ENCODE measurements around the gene MTERF4. TPM values are rescaled to one million over a fixed set of nuclear protein-coding genes. Genes with fewer than 3 reads are reported as not detected.

MTERF4 gene
- total and polyA plus RNA-seq, 2 of the 13 experiments (the other 11 are each of a cell fraction or from before 2014, with no cell fraction given) = 50.5 to 59.8 TPM

DNA sequence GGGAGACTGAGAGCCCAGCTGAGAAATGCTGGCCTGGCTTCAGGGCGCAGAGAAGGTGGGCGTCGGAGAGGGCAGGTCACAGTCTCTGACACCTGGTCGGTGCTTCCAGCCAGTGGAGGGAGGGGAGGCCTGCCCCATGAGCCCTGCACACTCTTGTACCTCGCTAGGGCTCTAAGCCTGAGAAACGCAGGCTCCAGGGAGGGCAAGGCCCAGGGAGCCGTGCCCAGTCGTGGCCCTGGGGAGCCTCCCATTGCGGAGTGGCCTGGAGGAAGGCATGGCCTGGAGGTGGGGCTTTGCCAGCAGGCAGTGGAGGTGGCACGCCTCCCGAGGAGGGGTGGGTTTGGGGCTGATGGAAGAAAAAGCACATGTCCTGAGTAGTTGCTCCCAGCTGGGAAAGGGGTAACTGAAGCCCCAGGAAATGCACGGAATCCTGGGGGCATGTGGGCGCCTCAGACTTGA is 39.0 kb downstream of the MTERF4 start:
- Histone ChIP-seq H3K4me2 (ENCODE audit: low read depth, low read length) (peak overlapping the region; percentile 68; the same call in 1 of the 2 replicates), H3K9me3 (ENCODE audit: low read length) (no peaks in the 10 kb centered on the region), H3K79me2 (ENCODE audit: insufficient read depth, low read length) (no peaks in the 10 kb centered on the region), H3K4me1 (ENCODE audit: insufficient read depth, low read length) (0 out of 2 replicates have a peak, but pooled peaks cover 8% of the 10 kb centered on the region), H3K9ac (ENCODE audit: insufficient read depth, low read depth, low read length) (no peak overlapping the region), H3K27me3 (ENCODE audit: control insufficient read depth in 1 of 2, insufficient read depth in 2 of 2, low read length in 2 of 2) (peaks cover 8 to 38% of the 10 kb centered on the region in 2 experiments), H3K4me3 (replicated peaks in 1 of 3; ENCODE audit: insufficient read depth in 1 of 3, low read depth in 2 of 3, low read length in 3 of 3) (no peak overlapping the region; a peak in 1 of 6 replicates), H3K36me3 (replicated peaks in 1 of 2; ENCODE audit: control insufficient read depth in 1 of 2, insufficient read depth in 2 of 2, low read length in 2 of 2) (no peaks in the 10 kb centered on the region), H2AFZ (ENCODE audit: low read length) (no peak overlapping the region), H3K27ac (ENCODE audit: extremely low read length, insufficient read depth, low read length) (no peak overlapping the region), H4K20me1 (ENCODE audit: insufficient read depth, low read length) (no peaks in the 10 kb centered on the region; the same call in 1 of the 2 replicates)
- FAIRE-seq (no peak), DNase-seq (ENCODE audit: low spot score) (no peak), ATAC-seq (peak; percentile 19)
- ChIA-PET POLR2A (no interaction called here), CTCF (ENCODE audit: low intra/inter-chr PET ratio, low total read pairs) (no interaction called here)
- TF ChIP-seq MYNN (CRISPR knock-in tag; IDR thresholded peaks at IDR 0.05; ENCODE audit: low read depth) (no peak), ZNF333 (CRISPR knock-in tag; IDR thresholded peaks at IDR 0.05; ENCODE audit: borderline replicate concordance) (0 out of 2 replicates have a peak, but pooled peaks have one; percentile 41), RBAK (CRISPR knock-in tag; IDR thresholded peaks at IDR 0.05) (no peak), ZNF891 (CRISPR knock-in tag; IDR thresholded peaks at IDR 0.05) (0 out of 2 replicates have a peak, but pooled peaks have one; percentile 4), DR1 (CRISPR knock-in tag; IDR thresholded peaks at IDR 0.05) (no peak), MXI1 (IDR thresholded peaks at IDR 0.05; ENCODE audit: borderline replicate concordance, low read depth, low read length) (no peak), NBN (conservative IDR thresholded peaks at IDR 0.05) (no peak), ZNF441 (CRISPR knock-in tag; IDR thresholded peaks at IDR 0.05; ENCODE audit: borderline replicate concordance) (no peak)
- TF ChIP-seq, protein P1, sequence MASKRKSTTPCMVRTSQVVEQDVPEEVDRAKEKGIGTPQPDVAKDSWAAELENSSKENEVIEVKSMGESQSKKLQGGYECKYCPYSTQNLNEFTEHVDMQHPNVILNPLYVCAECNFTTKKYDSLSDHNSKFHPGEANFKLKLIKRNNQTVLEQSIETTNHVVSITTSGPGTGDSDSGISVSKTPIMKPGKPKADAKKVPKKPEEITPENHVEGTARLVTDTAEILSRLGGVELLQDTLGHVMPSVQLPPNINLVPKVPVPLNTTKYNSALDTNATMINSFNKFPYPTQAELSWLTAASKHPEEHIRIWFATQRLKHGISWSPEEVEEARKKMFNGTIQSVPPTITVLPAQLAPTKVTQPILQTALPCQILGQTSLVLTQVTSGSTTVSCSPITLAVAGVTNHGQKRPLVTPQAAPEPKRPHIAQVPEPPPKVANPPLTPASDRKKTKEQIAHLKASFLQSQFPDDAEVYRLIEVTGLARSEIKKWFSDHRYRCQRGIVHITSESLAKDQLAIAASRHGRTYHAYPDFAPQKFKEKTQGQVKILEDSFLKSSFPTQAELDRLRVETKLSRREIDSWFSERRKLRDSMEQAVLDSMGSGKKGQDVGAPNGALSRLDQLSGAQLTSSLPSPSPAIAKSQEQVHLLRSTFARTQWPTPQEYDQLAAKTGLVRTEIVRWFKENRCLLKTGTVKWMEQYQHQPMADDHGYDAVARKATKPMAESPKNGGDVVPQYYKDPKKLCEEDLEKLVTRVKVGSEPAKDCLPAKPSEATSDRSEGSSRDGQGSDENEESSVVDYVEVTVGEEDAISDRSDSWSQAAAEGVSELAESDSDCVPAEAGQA (IDR thresholded peaks at IDR 0.05; ENCODE audit: low read depth) = 0 out of 2 replicates have a peak, but pooled peaks have one; percentile 21
- TF ChIP-seq, protein P1 (CRISPR knock-in tag; IDR thresholded peaks at IDR 0.05; ENCODE audit: borderline replicate concordance) = no peak
- TF ChIP-seq, protein P2, sequence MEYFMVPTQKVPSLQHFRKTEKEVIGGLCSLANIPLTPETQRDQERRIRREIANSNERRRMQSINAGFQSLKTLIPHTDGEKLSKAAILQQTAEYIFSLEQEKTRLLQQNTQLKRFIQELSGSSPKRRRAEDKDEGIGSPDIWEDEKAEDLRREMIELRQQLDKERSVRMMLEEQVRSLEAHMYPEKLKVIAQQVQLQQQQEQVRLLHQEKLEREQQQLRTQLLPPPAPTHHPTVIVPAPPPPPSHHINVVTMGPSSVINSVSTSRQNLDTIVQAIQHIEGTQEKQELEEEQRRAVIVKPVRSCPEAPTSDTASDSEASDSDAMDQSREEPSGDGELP (IDR thresholded peaks at IDR 0.05; ENCODE audit: borderline replicate concordance, low read depth) = no peak
- TF ChIP-seq, protein P3, sequence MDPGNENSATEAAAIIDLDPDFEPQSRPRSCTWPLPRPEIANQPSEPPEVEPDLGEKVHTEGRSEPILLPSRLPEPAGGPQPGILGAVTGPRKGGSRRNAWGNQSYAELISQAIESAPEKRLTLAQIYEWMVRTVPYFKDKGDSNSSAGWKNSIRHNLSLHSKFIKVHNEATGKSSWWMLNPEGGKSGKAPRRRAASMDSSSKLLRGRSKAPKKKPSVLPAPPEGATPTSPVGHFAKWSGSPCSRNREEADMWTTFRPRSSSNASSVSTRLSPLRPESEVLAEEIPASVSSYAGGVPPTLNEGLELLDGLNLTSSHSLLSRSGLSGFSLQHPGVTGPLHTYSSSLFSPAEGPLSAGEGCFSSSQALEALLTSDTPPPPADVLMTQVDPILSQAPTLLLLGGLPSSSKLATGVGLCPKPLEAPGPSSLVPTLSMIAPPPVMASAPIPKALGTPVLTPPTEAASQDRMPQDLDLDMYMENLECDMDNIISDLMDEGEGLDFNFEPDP (CRISPR knock-in tag; conservative IDR thresholded peaks at IDR 0.05) = no peak
- intact Hi-C loops (cut with micrococcal nuclease; ENCODE audit: unreplicated experiment) (loop anchor here (2.0 kb wide), 1 partner anchor 212 kb away; no protein-coding TSS in a partner anchor), in situ Hi-C loops (cut with HindIII; ENCODE audit: extremely low pct_ligation_motif_present, low pct_unique_long_range_greater_than_20kb) (no loop called here)
- WGBS (ENCODE audit: low lambda C conversion rate) = 44% methylated on average over 13 of the region's 13 CpGs
- BruUV-seq (replicated peaks) = no TSS peak
